Fibroblast of mammary gland (primary cell): Measurements from ENCODE around the gene ACO2.

Experiments used
- DNase-seq: peaks from one replicate; pipeline ENCODE4 v3.0.0-alpha.2; 2010; ENCODE audit warnings: low read depth
- H3K4me3 ChIP-seq: 2 replicates; pipeline ENCODE4 v1.5.1; 2011; ENCODE audit warnings: low read depth, mild to moderate bottlenecking, low read length, moderate library complexity; ENCODE audit not compliant: control insufficient read depth
- TF ChIP-seq, protein P1 (sequence below): conservative IDR thresholded peaks from 2 replicates; pipeline ENCODE4 v1.5.1; 2011; ENCODE audit warnings: low read depth, low read length, inconsistent platforms; ENCODE audit not compliant: control insufficient read depth, insufficient read depth

Gene ACO2

DNA sequence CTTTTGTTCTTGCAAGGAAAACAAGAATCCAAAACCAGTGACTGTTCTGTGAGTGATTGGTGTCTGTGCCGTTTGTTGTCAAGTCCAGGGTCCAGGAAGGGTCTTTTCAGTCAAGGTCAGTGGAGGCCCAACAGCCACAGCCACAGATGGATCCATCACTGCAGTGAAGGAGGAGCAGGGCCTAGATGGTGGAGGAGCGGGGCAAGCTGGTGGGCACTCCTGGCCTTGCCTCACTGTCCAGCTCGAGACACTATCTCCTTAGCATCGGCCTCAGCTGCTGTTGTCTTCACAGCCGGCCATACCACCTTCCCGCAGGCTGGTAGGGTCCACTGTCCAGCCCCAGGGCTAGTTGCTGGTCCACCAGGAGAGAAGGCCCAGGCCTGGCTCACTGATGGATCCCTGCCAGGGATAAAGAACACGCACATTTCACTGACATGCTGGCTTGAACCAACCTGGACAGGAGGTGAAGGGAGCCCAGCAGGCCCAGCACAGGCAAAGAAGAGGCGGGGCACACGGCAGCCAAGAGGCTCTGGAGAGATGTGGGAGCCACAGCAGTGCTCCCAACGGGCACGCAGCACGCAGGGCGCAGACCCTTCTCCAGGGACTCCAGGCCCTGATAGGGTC lies 60.1 kb downstream of the ACO2 start:
- DNase-seq = no peak
- TF ChIP-seq, protein P1, sequence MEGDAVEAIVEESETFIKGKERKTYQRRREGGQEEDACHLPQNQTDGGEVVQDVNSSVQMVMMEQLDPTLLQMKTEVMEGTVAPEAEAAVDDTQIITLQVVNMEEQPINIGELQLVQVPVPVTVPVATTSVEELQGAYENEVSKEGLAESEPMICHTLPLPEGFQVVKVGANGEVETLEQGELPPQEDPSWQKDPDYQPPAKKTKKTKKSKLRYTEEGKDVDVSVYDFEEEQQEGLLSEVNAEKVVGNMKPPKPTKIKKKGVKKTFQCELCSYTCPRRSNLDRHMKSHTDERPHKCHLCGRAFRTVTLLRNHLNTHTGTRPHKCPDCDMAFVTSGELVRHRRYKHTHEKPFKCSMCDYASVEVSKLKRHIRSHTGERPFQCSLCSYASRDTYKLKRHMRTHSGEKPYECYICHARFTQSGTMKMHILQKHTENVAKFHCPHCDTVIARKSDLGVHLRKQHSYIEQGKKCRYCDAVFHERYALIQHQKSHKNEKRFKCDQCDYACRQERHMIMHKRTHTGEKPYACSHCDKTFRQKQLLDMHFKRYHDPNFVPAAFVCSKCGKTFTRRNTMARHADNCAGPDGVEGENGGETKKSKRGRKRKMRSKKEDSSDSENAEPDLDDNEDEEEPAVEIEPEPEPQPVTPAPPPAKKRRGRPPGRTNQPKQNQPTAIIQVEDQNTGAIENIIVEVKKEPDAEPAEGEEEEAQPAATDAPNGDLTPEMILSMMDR = no peak
- H3K4me3 ChIP-seq = no peak overlapping the region

DNA sequence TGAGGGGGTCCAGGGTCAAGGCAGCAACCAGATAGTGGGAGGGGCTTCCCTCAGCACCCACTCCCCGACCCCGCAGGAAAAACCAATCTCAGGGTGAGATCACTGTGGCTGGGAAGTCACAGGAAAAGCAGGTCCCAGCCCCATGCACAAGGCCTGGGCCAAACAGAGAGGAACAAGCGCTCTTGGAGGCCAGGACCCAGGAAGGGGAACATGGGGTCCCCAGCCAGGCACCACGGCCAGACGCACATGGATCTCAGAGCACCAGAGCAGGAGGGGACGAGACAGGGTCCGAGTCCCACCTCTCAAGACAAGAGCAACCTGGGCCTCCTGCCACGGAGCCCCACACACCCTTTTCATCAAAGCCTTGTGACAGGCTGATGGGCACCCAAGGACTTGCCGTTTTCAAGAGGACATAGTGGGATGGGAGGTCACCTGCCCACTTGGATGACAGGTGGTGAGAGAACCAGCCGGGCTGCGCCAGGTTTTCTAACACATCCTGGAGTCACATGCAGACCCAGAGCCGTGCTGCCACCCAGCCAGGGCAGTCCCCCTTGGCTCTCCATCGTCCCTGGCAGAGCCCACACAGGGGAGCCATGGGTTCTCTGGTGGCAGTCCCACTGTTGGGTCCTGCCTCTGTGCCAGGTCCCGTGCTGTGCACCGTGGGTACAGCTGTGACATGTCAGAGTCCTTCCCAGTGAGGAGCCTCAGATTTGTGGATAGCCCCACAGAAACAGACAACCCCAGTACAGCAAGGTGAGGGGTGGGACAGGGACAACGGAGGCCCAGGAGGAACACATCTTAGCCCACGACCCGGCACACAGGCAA lies 62.2 kb downstream of the ACO2 start:
- H3K4me3 ChIP-seq = no peak overlapping the region
- TF ChIP-seq, protein P1 = no peak
- no peak for DNase-seq

DNA sequence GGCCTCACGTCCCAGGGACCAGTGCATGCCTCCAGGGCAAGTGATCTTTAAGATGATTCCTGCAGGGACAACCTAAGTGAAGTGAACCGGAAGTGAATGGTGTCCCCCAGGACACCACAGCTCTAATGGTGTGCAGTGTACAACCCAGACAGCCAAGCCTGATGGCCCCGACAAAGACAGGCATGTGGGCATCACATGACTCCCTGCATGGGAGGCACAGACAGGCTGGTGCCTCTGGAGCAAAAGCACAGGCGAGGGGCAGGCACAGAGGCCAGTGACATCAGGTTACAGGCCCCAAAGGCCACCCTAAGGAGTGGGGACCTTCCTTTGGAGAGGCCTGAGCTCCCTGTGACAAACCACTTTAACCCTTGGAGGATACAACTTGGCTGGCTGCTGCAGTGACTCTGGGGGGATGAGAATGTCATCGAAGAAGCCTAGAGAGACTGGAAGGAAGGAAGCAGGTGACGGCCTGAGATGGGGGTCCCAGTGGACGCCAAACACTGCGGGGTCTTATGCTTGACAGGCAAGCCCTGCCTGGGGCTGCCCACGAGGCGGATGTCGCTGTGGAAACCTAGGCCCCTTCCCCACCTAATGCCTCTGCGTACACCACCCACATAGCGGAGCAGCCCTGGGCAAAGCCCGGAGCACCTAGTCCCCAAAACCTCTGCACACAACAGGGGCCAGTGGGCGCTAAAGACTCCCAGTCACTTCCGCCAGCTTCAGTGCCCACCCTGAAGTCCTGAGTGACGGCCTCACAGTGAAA lies 63.0 kb downstream of the ACO2 start:
- TF ChIP-seq, protein P1 = no peak
- no peak overlapping the region for H3K4me3 ChIP-seq
- no peak for DNase-seq

DNA sequence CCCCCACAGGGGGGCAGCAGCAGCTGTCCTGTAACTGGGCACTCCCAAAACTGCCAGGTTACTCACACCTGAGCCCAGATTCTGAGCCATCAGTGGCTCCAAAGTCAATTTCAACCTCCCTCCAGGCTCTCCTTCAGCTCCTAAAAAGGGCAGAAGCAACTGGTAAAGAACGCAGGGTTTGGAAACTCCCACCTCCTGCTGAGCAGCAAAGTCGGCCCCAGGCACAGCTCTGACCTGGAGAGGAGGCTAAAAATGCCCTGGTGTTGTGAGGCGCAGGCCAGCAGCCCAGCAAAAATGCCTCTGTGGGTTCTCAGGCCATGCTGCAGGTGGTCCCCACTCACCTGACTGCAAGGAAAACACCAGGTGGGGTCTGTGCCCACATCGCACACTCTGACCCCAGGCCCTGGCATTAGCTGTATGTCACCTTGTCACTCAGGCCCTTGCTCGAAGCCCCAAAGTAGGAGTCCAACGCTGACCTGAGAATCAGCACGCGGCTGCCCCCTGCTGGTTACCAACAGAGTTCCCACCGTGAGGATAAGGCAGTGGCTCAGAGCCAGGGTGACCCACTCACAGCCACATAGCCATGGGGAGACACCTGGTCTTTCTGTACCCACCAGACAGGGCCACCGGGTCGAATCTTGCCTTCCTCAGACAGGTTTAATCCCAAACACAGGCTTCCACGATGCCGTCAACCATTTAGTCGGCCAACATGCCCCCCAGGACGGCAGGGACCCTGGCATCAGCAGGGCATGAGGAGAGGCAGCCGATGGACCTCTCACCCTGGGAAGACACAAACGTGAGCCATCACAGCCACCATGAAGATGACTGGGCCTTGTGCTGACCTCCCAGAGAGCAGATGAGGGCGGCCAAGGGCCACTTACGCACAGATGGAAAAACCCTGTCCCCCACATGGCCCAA lies 64.2 kb downstream of the ACO2 start:
- peak; percentile 70 for DNase-seq

DNA sequence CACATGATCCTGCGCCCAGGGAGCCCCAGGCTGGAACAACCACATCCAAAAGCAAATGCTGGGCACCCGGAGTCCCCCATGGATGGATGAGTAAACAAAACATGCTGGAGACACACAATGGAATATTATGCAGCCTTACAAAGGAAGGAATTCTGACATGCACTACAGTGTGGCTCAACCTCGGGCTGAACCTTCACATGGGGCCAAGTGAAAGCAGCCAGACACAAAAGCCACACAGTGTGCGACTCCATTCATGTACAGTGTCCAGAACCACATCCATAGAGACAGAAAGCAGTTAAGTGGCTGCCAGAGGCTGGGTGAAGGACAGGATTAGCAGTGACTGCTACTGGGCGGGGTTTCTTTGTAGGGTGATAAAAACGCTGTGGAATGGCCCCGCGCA lies 65.3 kb downstream of the ACO2 start:
- no peak overlapping the region for H3K4me3 ChIP-seq

More for the DNA sequence above, 64.2 kb downstream of the ACO2 start:
- H3K4me3 ChIP-seq = no peak overlapping the region
- TF ChIP-seq, protein P1 = peak; percentile 83

More for the DNA sequence above, 65.3 kb downstream of the ACO2 start:
- TF ChIP-seq, protein P1 = no peak
- no peak for DNase-seq
